HG02981 (cell line): ENCODE data around the gene ABCA10.
"Not testable (repeated sequence)": the region's sequence is repeated elsewhere in the genome, so short reads cannot be mapped to it uniquely, and the experiment has no call there.

Source experiments
- ATAC-seq: cut with Tn5 transposase; IDR thresholded peaks from one replicate; pipeline ENCODE4 v1.9.1; 2021; ENCODE audit warnings: mild to moderate bottlenecking, moderate library complexity; ENCODE audit not compliant: unreplicated experiment

The ABCA10 gene

DNA sequence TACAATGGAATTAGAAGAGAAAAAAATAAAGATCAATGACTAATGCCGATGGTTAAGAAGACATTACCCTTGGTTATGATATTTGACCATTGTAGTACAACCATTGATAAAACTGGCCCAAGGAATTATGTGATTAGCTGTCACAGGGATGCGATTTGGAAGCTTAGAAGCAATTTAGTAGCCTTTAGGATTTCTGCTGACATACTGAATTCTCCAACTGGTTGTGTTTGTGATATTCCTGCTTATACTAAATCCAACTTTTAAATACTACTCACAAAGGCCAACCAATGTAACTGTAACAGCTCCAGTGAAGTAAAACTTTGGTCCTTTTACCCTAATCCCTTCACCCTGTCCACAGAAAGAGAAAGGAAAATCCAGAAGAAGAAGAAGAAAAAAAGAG is 55.5 kb downstream of the ABCA10 start:
- no peak for ATAC-seq

DNA sequence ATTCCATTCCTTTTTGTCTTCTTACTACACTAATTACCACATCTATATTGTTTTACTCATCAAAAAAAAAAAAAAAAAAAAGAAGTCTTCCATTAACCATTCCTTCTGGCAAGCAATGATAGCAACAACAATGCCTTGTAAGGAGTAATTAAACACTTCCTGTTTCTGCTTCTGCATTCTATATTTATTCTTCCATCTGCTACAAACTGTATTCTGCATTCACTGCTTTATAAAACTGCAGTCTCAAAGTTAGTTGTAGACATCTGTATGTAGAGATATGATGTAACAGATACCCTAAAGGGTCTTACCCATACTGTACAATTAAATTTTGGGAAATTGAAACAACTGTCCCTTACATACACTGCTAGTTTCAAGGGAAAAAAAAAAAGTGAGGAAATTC is 58.2 kb downstream of the ABCA10 start:
- no peak for ATAC-seq

- not testable (repeated sequence) for ATAC-seq
These were observed 60.0 kb downstream of the ABCA10 start for GRCh38 chr17:69168642-69169041.

GRCh38 chr17:69166957-69167356 is 61.7 kb downstream of the ABCA10 start:
- no peak for ATAC-seq

DNA sequence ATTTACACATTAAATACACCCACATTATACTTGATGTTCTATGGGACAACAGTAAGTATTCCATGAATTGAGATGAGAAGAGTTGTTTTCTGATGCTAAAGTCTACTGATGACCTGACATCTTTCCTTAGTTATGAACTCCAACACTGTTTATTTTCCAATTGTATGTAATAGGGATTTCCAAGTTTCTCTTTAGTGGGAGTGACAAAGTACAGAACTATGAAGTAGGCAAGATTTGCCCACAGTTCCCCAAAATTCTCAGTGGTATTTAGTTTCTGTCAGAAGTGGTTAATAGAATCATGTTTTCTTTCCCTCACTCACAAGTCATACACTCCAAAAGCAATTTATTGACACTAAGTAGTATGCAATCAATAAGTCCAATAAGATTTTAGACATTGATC is 64.4 kb downstream of the ABCA10 start:
- no peak for ATAC-seq

GRCh38 chr17:69159418-69159817 is 69.2 kb downstream of the ABCA10 start:
- no peak for ATAC-seq

DNA sequence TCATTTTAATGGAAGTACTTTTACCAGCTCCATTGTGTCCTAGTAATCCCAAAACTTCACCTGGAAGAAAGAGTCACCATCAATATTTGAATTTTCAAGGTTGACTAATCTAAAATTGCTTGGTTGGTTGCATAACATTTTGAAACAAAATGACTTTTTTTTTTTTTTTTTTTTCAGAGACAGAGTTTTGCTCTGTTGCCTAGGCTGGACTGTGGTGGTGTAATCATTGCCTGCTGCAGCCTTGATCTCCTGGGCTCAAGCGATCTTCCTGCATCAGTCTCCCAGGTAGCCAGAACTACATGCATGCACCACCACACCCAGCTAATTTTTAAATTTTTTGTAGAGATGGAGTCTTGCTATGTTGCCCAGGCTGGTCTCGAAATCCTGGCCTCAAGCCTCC is 74.4 kb downstream of the ABCA10 start:
- ATAC-seq = no peak

DNA sequence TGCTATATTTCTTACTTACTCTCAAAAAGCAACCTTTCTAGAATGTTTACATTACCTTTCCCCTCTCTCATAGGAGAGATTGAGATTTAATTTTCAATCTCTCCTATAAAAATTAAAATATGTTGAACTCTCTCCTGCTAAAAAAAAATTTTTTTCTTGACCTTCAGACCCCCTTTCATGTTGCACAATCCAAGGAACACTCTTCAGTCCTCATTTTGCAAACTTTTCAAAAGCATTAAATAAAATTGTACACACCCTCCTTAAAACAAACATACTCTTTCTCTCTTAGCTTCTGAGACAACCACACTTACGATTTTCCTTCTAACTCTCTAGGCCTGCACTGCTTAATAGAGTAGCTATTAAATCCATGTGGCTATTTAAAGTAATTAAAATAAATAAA is 78.3 kb downstream of the ABCA10 start:
- ATAC-seq = no peak

- no peak for ATAC-seq
These were observed 81.2 kb downstream of the ABCA10 start for GRCh38 chr17:69147460-69147859.

GRCh38 chr17:69144331-69145255 is 84.0 kb downstream of the ABCA10 start:
- no peak for ATAC-seq

GRCh38 chr17:69143683-69144231 is 84.9 kb downstream of the ABCA10 start:
- ATAC-seq = no peak

GRCh38 chr17:69143151-69143550 is 85.5 kb downstream of the ABCA10 start:
- ATAC-seq = no peak

DNA sequence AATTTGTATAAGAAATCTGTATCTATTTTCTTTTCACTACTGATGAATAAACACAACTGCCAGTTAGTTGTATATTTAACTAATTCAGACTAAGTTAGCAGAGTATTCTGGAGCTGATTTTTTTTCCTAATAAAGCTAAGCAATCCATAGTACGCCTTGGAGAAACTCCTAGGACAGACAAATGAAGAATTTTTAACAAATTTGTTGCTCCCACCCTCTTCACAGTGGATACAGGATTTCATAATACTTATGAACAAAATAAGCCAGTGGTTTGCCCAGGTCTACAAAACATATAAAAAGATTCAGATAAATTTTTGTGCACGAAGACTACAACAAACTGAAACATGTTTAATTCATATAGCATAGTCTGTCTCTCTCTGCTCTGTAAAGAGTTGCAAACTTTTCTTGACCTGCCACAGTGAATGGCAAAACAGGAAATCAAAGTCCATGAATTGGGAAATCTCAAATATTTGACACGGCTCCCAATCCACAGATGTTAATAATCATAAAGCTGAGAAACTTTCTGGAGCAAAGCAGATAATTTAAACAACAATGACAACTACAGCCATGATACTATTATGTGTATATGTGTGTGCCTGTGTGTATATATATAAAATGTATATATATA is 86.3 kb downstream of the ABCA10 start:
- ATAC-seq = no peak

GRCh38 chr17:69141431-69142174 is 87.0 kb downstream of the ABCA10 start, which contains the start of gene ABCA6:
ABCA6 (minus strand) TSS chr17:69141895; CDS start chr17:69140703, 1,192 bp downstream.
- ATAC-seq = no peak

- ATAC-seq = no peak
These were observed 94.5 kb downstream of the ABCA10 start for GRCh38 chr17:69134112-69134511.

GRCh38 chr17:69130627-69131296 is 97.9 kb downstream of the ABCA10 start:
- no peak for ATAC-seq

- no peak for ATAC-seq
These were observed 105.0 kb downstream of the ABCA10 start for GRCh38 chr17:69123626-69124025.

GRCh38 chr17:69122065-69122464 is 106.6 kb downstream of the ABCA10 start:
- no peak for ATAC-seq

DNA sequence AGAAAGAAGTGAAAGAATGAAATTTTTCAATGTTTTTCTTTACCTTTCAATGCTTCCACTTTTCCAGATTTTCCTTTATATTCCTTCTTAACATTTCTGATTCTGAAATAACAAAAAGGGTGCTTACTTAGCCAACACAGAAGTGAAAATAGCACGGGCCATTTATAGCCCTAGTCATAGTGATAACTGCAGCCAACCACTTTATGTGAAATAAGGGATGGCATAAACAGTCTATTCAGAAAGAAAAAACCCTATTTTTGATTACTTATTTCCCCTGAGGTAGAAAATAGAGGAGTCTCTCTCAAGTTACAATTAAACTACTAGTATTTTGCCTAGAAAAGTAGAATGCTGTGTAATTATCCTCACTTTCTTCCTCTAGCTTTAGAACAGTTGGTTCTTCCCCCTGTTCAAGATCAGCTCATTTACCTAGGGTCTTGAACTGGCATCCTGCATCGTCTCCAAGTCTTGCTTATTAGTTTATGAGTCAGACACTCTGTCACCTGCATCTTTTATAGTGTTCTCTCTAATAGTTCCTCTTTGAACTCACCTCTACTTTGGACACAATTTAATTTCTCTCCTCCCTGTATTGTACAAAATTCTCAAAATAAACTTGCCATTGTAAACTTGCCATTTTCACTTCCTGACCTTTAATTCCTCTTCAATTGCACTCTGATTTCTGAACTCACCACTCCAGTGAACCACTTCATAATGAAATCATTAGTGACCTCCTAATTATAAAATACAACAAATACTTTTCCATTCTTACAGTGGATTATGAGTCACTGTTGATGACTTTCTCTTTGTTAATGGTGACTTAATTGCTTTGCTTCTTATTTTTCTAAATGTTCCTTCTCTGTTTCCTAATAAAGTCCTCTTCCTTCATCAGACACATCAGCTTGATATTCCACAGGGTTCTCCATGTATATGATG is 110.5 kb downstream of the ABCA10 start:
- peak; percentile 41 for ATAC-seq

- no peak for ATAC-seq
These were observed 116.8 kb downstream of the ABCA10 start for GRCh38 chr17:69111794-69112193.
